Left lung (tissue), 10 donors: ENCODE measurements around the gene TMEM178A. TPM values are rescaled to one million over a fixed set of nuclear protein-coding genes. Genes with fewer than 3 reads are reported as not detected.

ENCODE experiments used
- ATAC-seq: fragments of 200-7000 bp; cut with Tn5 transposase; one replicate; pipeline ENCODE4 v1.9.1; 2020; ENCODE audit warnings: moderate library complexity
- DNase-seq, 4 donors: peaks; one replicate each; pipeline ENCODE4 v3.0.0-alpha.2; 2013 to 2020
- H3K27ac ChIP-seq, 2 donors: fragments of 200-600 bp; sonication (generic) in 1 of 2; one replicate each; pipeline versions ENCODE4 v1.5.0 to v1.8.0; 2020 to 2021
- H3K27me3 ChIP-seq, 2 donors: fragments of 200-600 bp; sonication (generic) in 1 of 2; one replicate each; pipeline versions ENCODE4 v1.5.0 to v1.8.0; 2020 to 2021
- H3K36me3 ChIP-seq, 2 donors: fragments of 200-600 bp; sonication (generic) in 1 of 2; one replicate each; pipeline versions ENCODE4 v1.5.0 to v1.8.0; 2020 to 2021
- H3K4me1 ChIP-seq, 2 donors: fragments of 200-600 bp; one replicate each; pipeline ENCODE4 v1.8.0; 2021
- H3K4me3 ChIP-seq, 2 donors: fragments of 200-600 bp; sonication (generic) in 1 of 2; one replicate each; pipeline versions ENCODE4 v1.5.0 to v1.8.0; 2020 to 2021; ENCODE audit warnings: mild to moderate bottlenecking in 1 of 2
- H3K9me3 ChIP-seq, 2 donors: fragments of 200-600 bp; sonication (generic) in 1 of 2; one replicate each; pipeline versions ENCODE4 v1.5.0 to v1.8.0; 2020 to 2021
- intact Hi-C, 2 donors: fragments of 100-400 bp; cut with DNase I; formaldehyde crosslinking; loops; one replicate each; pipeline versions ENCODE4 v1.11.2 to v1.14.2; 2022
- polyA plus RNA-seq, 6 donors: library from polyadenylated mRNA; unstranded; fragments of 120-200 nt; gene quantifications; one replicate each; pipeline ENCODE4 v1.2.1, GENCODE V29; 2013; ENCODE audit not compliant: insufficient read length in 6 of 6
- total RNA-seq, 2 donors: library from RNA; stranded (reverse); fragmentation: NEBNext Ultra II Directional; extraction: Animal tissue kit (Norgen Biotek cat#: 25700); gene quantifications; one replicate each; pipeline ENCODE4 v1.2.1, GENCODE V29; 2021
- TF ChIP-seq, protein P1 (sequence below), 2 donors: fragments of 200-600 bp; sonication (generic) in 1 of 2; IDR thresholded peaks; one replicate each; pipeline versions ENCODE4 v1.5.0 to v1.8.0; 2021; ENCODE audit warnings: antibody characterized with exemption in 2 of 2
- donor health status: DM: no; HTN: yes; CAD: no.
- donor health status: DM: no; HTN: no; CAD: no.

Gene TMEM178A
- total and polyA plus RNA-seq, 8 donors, result 1.4 to 11.2 (median 9.6) TPM

- no peak for ATAC-seq
- TF ChIP-seq, protein P1, sequence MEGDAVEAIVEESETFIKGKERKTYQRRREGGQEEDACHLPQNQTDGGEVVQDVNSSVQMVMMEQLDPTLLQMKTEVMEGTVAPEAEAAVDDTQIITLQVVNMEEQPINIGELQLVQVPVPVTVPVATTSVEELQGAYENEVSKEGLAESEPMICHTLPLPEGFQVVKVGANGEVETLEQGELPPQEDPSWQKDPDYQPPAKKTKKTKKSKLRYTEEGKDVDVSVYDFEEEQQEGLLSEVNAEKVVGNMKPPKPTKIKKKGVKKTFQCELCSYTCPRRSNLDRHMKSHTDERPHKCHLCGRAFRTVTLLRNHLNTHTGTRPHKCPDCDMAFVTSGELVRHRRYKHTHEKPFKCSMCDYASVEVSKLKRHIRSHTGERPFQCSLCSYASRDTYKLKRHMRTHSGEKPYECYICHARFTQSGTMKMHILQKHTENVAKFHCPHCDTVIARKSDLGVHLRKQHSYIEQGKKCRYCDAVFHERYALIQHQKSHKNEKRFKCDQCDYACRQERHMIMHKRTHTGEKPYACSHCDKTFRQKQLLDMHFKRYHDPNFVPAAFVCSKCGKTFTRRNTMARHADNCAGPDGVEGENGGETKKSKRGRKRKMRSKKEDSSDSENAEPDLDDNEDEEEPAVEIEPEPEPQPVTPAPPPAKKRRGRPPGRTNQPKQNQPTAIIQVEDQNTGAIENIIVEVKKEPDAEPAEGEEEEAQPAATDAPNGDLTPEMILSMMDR (IDR thresholded peaks at IDR 0.05), result no peak
- no peaks in the 10 kb centered on the region for H3K4me1 ChIP-seq
- no peak overlapping the region for H3K4me3 ChIP-seq
- H3K27ac ChIP-seq, result no peak overlapping the region
- H3K36me3 ChIP-seq, result no peaks in the 10 kb centered on the region
- no peaks in the 10 kb centered on the region for H3K27me3 ChIP-seq
- intact Hi-C loops, result no loop called here
- peaks cover 0 to 19% of the 10 kb centered on the region in 2 donors for H3K9me3 ChIP-seq
- no peak for DNase-seq
Observed at GRCh38 chr2:39704540-39704939, 38.8 kb downstream of the TMEM178A start.

- TF ChIP-seq, protein P1 (IDR thresholded peaks at IDR 0.05), result no peak
- Histone ChIP-seq H3K4me1 (no peaks in the 10 kb centered on the region), H3K4me3 (no peak overlapping the region), H3K36me3 (no peaks in the 10 kb centered on the region), H3K27ac (no peak overlapping the region), H3K9me3 (peaks cover 0 to 17% of the 10 kb centered on the region in 2 donors), H3K27me3 (no peaks in the 10 kb centered on the region)
- ATAC-seq (no peak), DNase-seq (no peak)
- intact Hi-C loops, result no loop called here
Observed at GRCh38 chr2:39705638-39706037, 39.9 kb downstream of the TMEM178A start.

DNA sequence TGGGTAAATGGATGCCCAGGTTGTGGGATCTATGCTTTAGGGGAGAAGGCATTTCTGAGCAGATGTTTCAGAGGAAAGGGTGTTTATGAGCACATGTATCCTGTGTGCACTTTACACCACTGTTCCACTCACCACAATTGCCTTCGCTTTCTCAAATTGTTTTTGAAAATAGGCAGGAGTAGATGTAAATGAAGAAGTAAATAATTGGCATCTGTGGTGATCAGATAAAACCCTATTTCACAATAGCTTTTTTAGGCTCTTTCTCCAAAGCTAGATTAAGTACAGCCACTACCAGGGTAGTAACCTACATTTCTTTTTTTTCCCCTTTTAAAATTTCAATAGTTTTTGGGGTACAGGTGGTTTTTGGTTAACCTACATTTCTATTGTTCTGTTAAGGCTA lies 40.6 kb downstream of the TMEM178A start:
- peaks cover 0 to 10% of the 10 kb centered on the region in 2 donors for H3K9me3 ChIP-seq
- ATAC-seq, result no peak
- intact Hi-C loops, result no loop called here
- no peak overlapping the region for H3K4me3 ChIP-seq
- H3K36me3 ChIP-seq, result no peaks in the 10 kb centered on the region
- H3K4me1 ChIP-seq, result no peaks in the 10 kb centered on the region
- TF ChIP-seq, protein P1 (IDR thresholded peaks at IDR 0.05), result no peak
- H3K27me3 ChIP-seq, result no peaks in the 10 kb centered on the region
- H3K27ac ChIP-seq, result no peak overlapping the region
- no peak for DNase-seq

GRCh38 chr2:39706945-39707344 lies 41.2 kb downstream of the TMEM178A start:
- TF ChIP-seq, protein P1 (IDR thresholded peaks at IDR 0.05), result no peak
- no peak overlapping the region for H3K4me3 ChIP-seq
- H3K27ac ChIP-seq, result no peak overlapping the region
- no peaks in the 10 kb centered on the region for H3K4me1 ChIP-seq
- peaks cover 0 to 4% of the 10 kb centered on the region in 2 donors for H3K9me3 ChIP-seq
- ATAC-seq (no peak), DNase-seq (peak in 1 of 4 donors; percentile 53)
- no peaks in the 10 kb centered on the region for H3K36me3 ChIP-seq
- intact Hi-C loops, result no loop called here
- no peaks in the 10 kb centered on the region for H3K27me3 ChIP-seq

DNA sequence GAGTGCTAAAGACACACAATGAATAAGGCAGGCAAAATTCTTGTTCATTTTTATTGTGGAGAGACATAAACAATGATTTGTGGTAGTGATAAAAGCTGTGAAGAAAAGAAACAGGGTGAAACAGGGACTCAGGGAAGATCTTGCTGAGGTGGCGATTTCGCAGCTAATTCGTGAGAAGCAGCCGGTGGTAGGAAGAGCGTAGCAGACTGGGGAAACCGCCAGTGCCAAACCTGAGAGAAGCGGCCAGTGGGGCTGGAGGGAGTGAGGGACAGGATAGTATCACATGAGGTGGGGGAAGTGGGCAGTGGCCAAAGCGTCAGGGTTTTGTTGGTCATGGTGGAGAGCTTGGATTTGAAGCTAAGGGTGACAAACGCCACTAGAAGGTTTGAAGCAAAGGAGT lies 42.3 kb downstream of the TMEM178A start:
- ATAC-seq, result no peak
- Histone ChIP-seq H3K4me3 (no peak overlapping the region), H3K9me3 (no peaks in the 10 kb centered on the region), H3K36me3 (no peaks in the 10 kb centered on the region), H3K27me3 (no peaks in the 10 kb centered on the region), H3K27ac (no peak overlapping the region), H3K4me1 (no peaks in the 10 kb centered on the region)
- intact Hi-C loops, result no loop called here
- TF ChIP-seq, protein P1 (IDR thresholded peaks at IDR 0.05), result no peak
- no peak for DNase-seq
